HG03039 (cell line): Measurements from ENCODE around the gene RTN4.

ENCODE experiments used
- ATAC-seq: cut with Tn5 transposase; IDR thresholded peaks from one replicate; pipeline ENCODE4 v1.9.1; 2021; ENCODE audit warnings: mild to moderate bottlenecking, moderate library complexity; ENCODE audit not compliant: unreplicated experiment

RTN4 gene

GRCh38 chr2:55045780-55046179 lies 4.5 kb downstream of the RTN4 start:
- no peak for ATAC-seq

GRCh38 chr2:55043841-55044240 lies 6.4 kb downstream of the RTN4 start:
- ATAC-seq = no peak

- no peak for ATAC-seq
Observed at GRCh38 chr2:55038428-55038827, 11.8 kb downstream of the RTN4 start.

GRCh38 chr2:55035716-55036115 lies 14.5 kb downstream of the RTN4 start:
- ATAC-seq = no peak

- ATAC-seq = no peak
Observed at GRCh38 chr2:55033921-55034320, 16.3 kb downstream of the RTN4 start.

- ATAC-seq = peak; percentile 95
Observed at GRCh38 chr2:55033076-55033742, 17.0 kb downstream of the RTN4 start.

GRCh38 chr2:55031505-55031904 lies 18.7 kb downstream of the RTN4 start:
- no peak for ATAC-seq

- no peak for ATAC-seq
Observed at GRCh38 chr2:55030766-55031165, 19.5 kb downstream of the RTN4 start.

GRCh38 chr2:55029098-55029497 lies 21.2 kb downstream of the RTN4 start:
- ATAC-seq = no peak

GRCh38 chr2:55027226-55027625 lies 23.0 kb downstream of the RTN4 start:
- no peak for ATAC-seq

- ATAC-seq = no peak
Observed at GRCh38 chr2:55026202-55026601, 24.0 kb downstream of the RTN4 start.

GRCh38 chr2:55025627-55026026 lies 24.6 kb downstream of the RTN4 start:
- peak; percentile 37 for ATAC-seq

- ATAC-seq = peak; percentile 42
Observed at GRCh38 chr2:55025082-55025481, 25.2 kb downstream of the RTN4 start.

- no peak for ATAC-seq
Observed at GRCh38 chr2:55022476-55022875, 27.8 kb downstream of the RTN4 start.

- ATAC-seq = no peak
Observed at GRCh38 chr2:55019526-55020258, 30.6 kb downstream of the RTN4 start.

- ATAC-seq = no peak
Observed at GRCh38 chr2:55018619-55019018, 31.6 kb downstream of the RTN4 start.

GRCh38 chr2:55017880-55018279 lies 32.4 kb downstream of the RTN4 start:
- ATAC-seq = no peak

- ATAC-seq = no peak
Observed at GRCh38 chr2:55017428-55017827, 32.8 kb downstream of the RTN4 start.

- ATAC-seq = no peak
Observed at GRCh38 chr2:55014962-55015939, 35.0 kb downstream of the RTN4 start.

GRCh38 chr2:55013936-55014335 lies 36.3 kb downstream of the RTN4 start:
- no peak for ATAC-seq
